ENCODE results near the gene ACOX2. TPM values are rescaled to one million over a fixed set of nuclear protein-coding genes. Genes with fewer than 3 reads are reported as not detected.

Gene ACOX2
- total RNA-seq, 1 experiment from 2014 or later: 0.85 TPM

GRCh38 chr3:58576716-58577115 lies 39.7 kb upstream of the ACOX2 start:
- Histone ChIP-seq H4K20me1 (ENCODE audit: control insufficient read depth, insufficient read depth, insufficient read length) (no peaks in the 10 kb centered on the region), H3K79me2 (ENCODE audit: insufficient read depth, low read length) (no peaks in the 10 kb centered on the region), H3K9me3 (ENCODE audit: control insufficient read depth, low read depth, low read length) (no peaks in the 10 kb centered on the region), H2BK120ac (ENCODE audit: low read depth, low read length, poor library complexity, severe bottlenecking) (no peak overlapping the region), H2BK20ac (ENCODE audit: low read depth, low read length, poor library complexity, severe bottlenecking) (no peak overlapping the region), H3K23ac (ENCODE audit: insufficient read length, low read depth, low read length) (no peak overlapping the region), H3K4me1 (ENCODE audit: insufficient read depth, low read length) (no peaks in the 10 kb centered on the region; the same call in 1 of the 2 replicates), H4K91ac (ENCODE audit: insufficient read length, low read depth, low read length) (no peak overlapping the region), H3K18ac (ENCODE audit: insufficient read length, low read depth, low read length) (no peak overlapping the region), H3K9ac (ENCODE audit: extremely low read depth, insufficient read length, low read length) (no peak overlapping the region), H3K79me1 (ENCODE audit: insufficient read depth, low read depth, low read length, poor library complexity, severe bottlenecking) (no peaks in the 10 kb centered on the region), H3K23me2 (ENCODE audit: insufficient read length, low read depth, low read length, poor library complexity, severe bottlenecking) (no peaks in the 10 kb centered on the region), H3K4ac (ENCODE audit: low read depth, low read length) (no peak overlapping the region), H2BK15ac (ENCODE audit: low read depth, low read length) (no peak overlapping the region), H2BK5ac (ENCODE audit: insufficient read length, low read length) (no peak overlapping the region), H3K4me2 (ENCODE audit: insufficient read depth, insufficient read length, low read length) (no peak overlapping the region), H4K8ac (replicated peaks; ENCODE audit: insufficient read length, low read depth, low read length) (no peak overlapping the region), H2AK5ac (ENCODE audit: insufficient read length, low read length) (no peak overlapping the region), H3K14ac (ENCODE audit: insufficient read depth, low read length) (no peak overlapping the region), H3T11ph (ENCODE audit: low read length) (no peak overlapping the region), H3K56ac (ENCODE audit: insufficient read length, low read depth, low read length) (no peak overlapping the region), H2AFZ (ENCODE audit: low read length) (no peak overlapping the region), H2BK12ac (ENCODE audit: insufficient read length, low read depth, low read length) (no peak overlapping the region), H3K27ac (ENCODE audit: insufficient read length, low read depth, low read length) (no peak overlapping the region), H3K27me3 (ENCODE audit: insufficient read depth, low read length) (no peaks in the 10 kb centered on the region), H4K5ac (ENCODE audit: insufficient read length, low read depth, low read length) (no peak overlapping the region)
- TF ChIP-seq, protein P1, sequence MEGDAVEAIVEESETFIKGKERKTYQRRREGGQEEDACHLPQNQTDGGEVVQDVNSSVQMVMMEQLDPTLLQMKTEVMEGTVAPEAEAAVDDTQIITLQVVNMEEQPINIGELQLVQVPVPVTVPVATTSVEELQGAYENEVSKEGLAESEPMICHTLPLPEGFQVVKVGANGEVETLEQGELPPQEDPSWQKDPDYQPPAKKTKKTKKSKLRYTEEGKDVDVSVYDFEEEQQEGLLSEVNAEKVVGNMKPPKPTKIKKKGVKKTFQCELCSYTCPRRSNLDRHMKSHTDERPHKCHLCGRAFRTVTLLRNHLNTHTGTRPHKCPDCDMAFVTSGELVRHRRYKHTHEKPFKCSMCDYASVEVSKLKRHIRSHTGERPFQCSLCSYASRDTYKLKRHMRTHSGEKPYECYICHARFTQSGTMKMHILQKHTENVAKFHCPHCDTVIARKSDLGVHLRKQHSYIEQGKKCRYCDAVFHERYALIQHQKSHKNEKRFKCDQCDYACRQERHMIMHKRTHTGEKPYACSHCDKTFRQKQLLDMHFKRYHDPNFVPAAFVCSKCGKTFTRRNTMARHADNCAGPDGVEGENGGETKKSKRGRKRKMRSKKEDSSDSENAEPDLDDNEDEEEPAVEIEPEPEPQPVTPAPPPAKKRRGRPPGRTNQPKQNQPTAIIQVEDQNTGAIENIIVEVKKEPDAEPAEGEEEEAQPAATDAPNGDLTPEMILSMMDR (conservative IDR thresholded peaks at IDR 0.05): no peak
- no peak overlapping the region for H3K27ac Mint-ChIP-seq
- H3K27me3 Mint-ChIP-seq (ENCODE audit: low read depth): peaks cover 32% of the 10 kb centered on the region
- DNase-seq: no peak
- peaks cover 0 to 6% (median 0%) of the 10 kb centered on the region in 3 experiments; a peak in 1 of 7 replicates for H3K36me3 Mint-ChIP-seq (ENCODE audit: insufficient read depth in 1 of 3, low read depth in 3 of 3)
- H3K9me3 Mint-ChIP-seq: peaks cover 4 to 7% of the 10 kb centered on the region in 2 experiments; a peak in 4 of 5 replicates
- no peak overlapping the region for H3K4me3 Mint-ChIP-seq
- WGBS (ENCODE audit: extremely low coverage, insufficient read length, low lambda C conversion rate): no CpG with 5 or more reads among the region's 6 CpGs
- peaks cover 32 to 45% of the 10 kb centered on the region in 2 experiments for H3K4me1 Mint-ChIP-seq
